K562 (cell line): Measurements from ENCODE around the gene SPAG9. TPM values are rescaled to one million over a fixed set of nuclear protein-coding genes. Genes with fewer than 3 reads are reported as not detected.

Experiments
- ATAC-seq: fragments of 200-7000 bp; cut with Tn5 transposase; 3 replicates; pipeline ENCODE4 v1.9.1; 2020; ENCODE audit warnings: moderate library complexity
- BruUV-seq: library from RNA; stranded (reverse); fragments of 400-500 nt; replicated peaks from 2 replicates; lab custom pipeline; 2021; lab: Mats Ljungman, UMichigan
- CTCF ChIA-PET: fragments of 300-600 bp; formaldehyde crosslinking; extraction: SDS; loops from one replicate; lab custom pipeline; 2021; ENCODE audit warnings: low intra/inter-chr PET ratio; lab: Yijun Ruan, JAX
- POLR2A ChIA-PET: fragments of 300-600, 350-650 bp; sonication (Branson Sonifier 250); formaldehyde crosslinking; extraction: SDS; loops from one replicate; lab custom pipeline; 2021; ENCODE audit warnings: antibody characterized with exemption, inconsistent platforms; lab: Yijun Ruan, JAX
- DNase-seq, 4 experiments: peaks; one replicate each; pipeline versions ENCODE4 v3.0.0 to v3.0.0-alpha.2; 2011 to 2018; ENCODE audit warnings: low spot score in 3 of 4, mixed read lengths in 3 of 4; ENCODE audit errors: extremely low read depth in 1 of 4
- FAIRE-seq: peaks from 2 replicates; lab custom pipeline; 2011; peaks lifted over from hg19 to GRCh38; lab: Jason Lieb, UNC
- H2AFZ ChIP-seq: 2 replicates; pipeline ENCODE4 v1.6.0; 2011; ENCODE audit warnings: low read depth, low read length, control low read depth, inconsistent platforms
- H3K27ac ChIP-seq: fragments of 200-600 bp; 3 replicates; pipeline ENCODE4 v1.8.0; 2011; ENCODE audit warnings: low read depth, mild to moderate bottlenecking, control low read depth, inconsistent platforms, low read length, moderate library complexity, mixed read lengths; ENCODE audit errors: extremely low read depth
- H3K27me3 ChIP-seq, 2 experiments: fragments of 300-600 bp in 1 of 2; 2 replicates in 1 of 2; 3 replicates in 1 of 2; pipeline versions ENCODE4 v1.6.0 to v1.8.0; 2011; ENCODE audit warnings: inconsistent platforms in 2 of 2, low read length in 2 of 2, mild to moderate bottlenecking in 1 of 2, mixed read lengths in 1 of 2, moderate library complexity in 1 of 2; ENCODE audit not compliant: control insufficient read depth in 2 of 2, insufficient read depth in 2 of 2
- H3K36me3 ChIP-seq: fragments of 300-600 bp; 3 replicates; pipeline ENCODE4 v1.8.0; 2011; ENCODE audit warnings: mild to moderate bottlenecking, low read length, inconsistent platforms; ENCODE audit not compliant: control insufficient read depth, insufficient read depth
- H3K4me1 ChIP-seq, 2 experiments: fragments of 200-600 bp in 1 of 2; replicated peaks in 1 of 2; 2 replicates in 1 of 2; 3 replicates in 1 of 2; pipeline versions ENCODE4 v1.5.1 to v1.8.0; 2011; ENCODE audit warnings: inconsistent platforms in 2 of 2, low read length in 2 of 2, mild to moderate bottlenecking in 1 of 2, mixed read lengths in 1 of 2, moderate library complexity in 1 of 2; ENCODE audit not compliant: control insufficient read depth in 2 of 2, insufficient read depth in 2 of 2
- H3K4me2 ChIP-seq: 2 replicates; pipeline ENCODE4 v1.6.1; 2011; ENCODE audit warnings: low read length, control low read depth, inconsistent platforms, mixed read lengths; ENCODE audit not compliant: insufficient read depth
- H3K4me3 ChIP-seq: fragments of 200-600 bp; sonication (generic), shearing (Covaris generic); 2 replicates; pipeline ENCODE4 v1.5.1; 2016; ENCODE audit warnings: control low read depth, inconsistent platforms
- H3K79me2 ChIP-seq: fragments of 200-600 bp; 3 replicates; pipeline ENCODE4 v1.8.0; 2011; ENCODE audit warnings: low read length, inconsistent platforms; ENCODE audit not compliant: control insufficient read depth, insufficient read depth
- H3K9ac ChIP-seq, 2 experiments: 2 replicates each; pipeline versions ENCODE4 v1.6.0 to v1.6.1; 2011; ENCODE audit warnings: low read depth in 2 of 2, low read length in 2 of 2, control low read depth in 1 of 2, inconsistent platforms in 1 of 2, mild to moderate bottlenecking in 1 of 2, mixed read lengths in 1 of 2; ENCODE audit not compliant: insufficient read depth in 1 of 2
- H3K9me1 ChIP-seq: one replicate; pipeline ENCODE4 v1.6.0; 2011; ENCODE audit warnings: inconsistent platforms, mild to moderate bottlenecking, low read length, moderate library complexity; ENCODE audit not compliant: control insufficient read depth, insufficient read depth
- H3K9me3 ChIP-seq: replicated peaks from 2 replicates; pipeline ENCODE4 v1.5.1; 2011; ENCODE audit warnings: low read depth, low read length, inconsistent platforms; ENCODE audit not compliant: control insufficient read depth, insufficient read depth
- H4K20me1 ChIP-seq: replicated peaks from 2 replicates; pipeline ENCODE4 v1.6.1; 2011; ENCODE audit warnings: low read length, inconsistent platforms, mixed read lengths; ENCODE audit not compliant: control insufficient read depth, insufficient read depth
- BCL6 ChIP-seq: fragments of 250-450 bp; sonication (Bioruptor Pico); IDR thresholded peaks from 2 replicates; pipeline ENCODE4 v1.4.0; 2020
- BRD9 ChIP-seq: fragments of 450-650 bp; IDR thresholded peaks from 2 replicates; pipeline ENCODE4 v1.6.1; 2018; ENCODE audit warnings: low read depth; ENCODE audit not compliant: partially characterized antibody
- EP400 ChIP-seq: fragments of 450-650 bp; IDR thresholded peaks from 2 replicates; pipeline ENCODE4 v1.6.1; 2017; ENCODE audit warnings: antibody characterized with exemption, mild to moderate bottlenecking, moderate library complexity
- FOS ChIP-seq: IDR thresholded peaks from 3 replicates; pipeline ENCODE4 v1.6.1; 2011; ENCODE audit not compliant: insufficient read length; ENCODE audit errors: extremely low read depth
- FOXJ3 ChIP-seq: sonication (generic); formaldehyde crosslinking; IDR thresholded peaks from 2 replicates; pipeline ENCODE4 v1.4.0; 2020; ENCODE audit warnings: mild to moderate bottlenecking, missing genetic modification reagents
- HNRNPK ChIP-seq: fragments of 200-400 bp; formaldehyde crosslinking; IDR thresholded peaks from one replicate; pipeline ENCODE4 v1.6.1; 2018; ENCODE audit warnings: mild to moderate bottlenecking, low read depth, low read length; ENCODE audit not compliant: poor library complexity, severe bottlenecking
- KDM4B ChIP-seq, 2 experiments: fragments of 450-650 bp in 1 of 2; sonication (generic) in 1 of 2; IDR thresholded peaks; 2 replicates each; pipeline ENCODE4 v1.6.1; 2016 to 2017; ENCODE audit warnings: borderline replicate concordance in 2 of 2, antibody characterized with exemption in 1 of 2, low read depth in 1 of 2, mild to moderate bottlenecking in 1 of 2
- KLF1 ChIP-seq: fragments of 450-650 bp; IDR thresholded peaks from 2 replicates; pipeline ENCODE4 v1.6.1; 2016; ENCODE audit warnings: missing genetic modification characterization, missing compliant biosample characterization
- MYBL2 ChIP-seq, 2 experiments: fragments of 450-650 bp in 1 of 2; sonication (generic) in 1 of 2; formaldehyde crosslinking in 1 of 2; IDR thresholded peaks; 2 replicates each; pipeline versions ENCODE4 v1.6.1 to v1.8.1; 2017 to 2022; ENCODE audit warnings: borderline replicate concordance in 1 of 2, inconsistent platforms in 1 of 2, low read depth in 1 of 2, mild to moderate bottlenecking in 1 of 2, missing genetic modification reagents in 1 of 2, moderate library complexity in 1 of 2
- NONO ChIP-seq, 2 experiments: fragments of 200-400 bp in 1 of 2; fragments of 450-650 bp in 1 of 2; formaldehyde crosslinking in 1 of 2; IDR thresholded peaks; 2 replicates each; pipeline ENCODE4 v1.6.1; 2017; ENCODE audit warnings: low read depth in 2 of 2, mild to moderate bottlenecking in 2 of 2, moderate library complexity in 2 of 2, low read length in 1 of 2
- TCFL5 ChIP-seq: fragments of 250-450 bp; sonication (Bioruptor Pico); conservative IDR thresholded peaks from 2 replicates; pipeline ENCODE4 v1.6.1; 2021; ENCODE audit warnings: mild to moderate bottlenecking, moderate library complexity, matching md5 sums
- WGBS: fragments of 100-300 bp; shearing (Covaris generic); methylation state at CpG from one replicate; pipeline ENCODE4 v1.1.6; 2016; ENCODE audit warnings: low coverage, mixed read lengths; ENCODE audit not compliant: insufficient coverage; ENCODE audit errors: missing lambda C conversion rate; 5-methylcytosine and 5-hydroxymethylcytosine counted together
- in situ Hi-C: fragments of 300-500 bp; cut with MboI; formaldehyde crosslinking; loops from 4 replicates; pipeline ENCODE4 v1.15.0; 2018; ENCODE audit warnings: inconsistent platforms, mixed read lengths
- intact Hi-C: fragments of 100-400 bp; cut with micrococcal nuclease; formaldehyde crosslinking; loops from 2 replicates; pipeline ENCODE4 v1.14.2; 2022
- polyA plus RNA-seq, 8 experiments: library from polyadenylated mRNA; depleted of rRNA in 4 of 8; stranded (reverse) in 5 of 8; unstranded in 3 of 8; fragments of >200 nt; fragmentation: Nextera tagmentation in 2 of 8; fragmentation: Illumina TruSeq in 1 of 8; extraction: Ambion mirVana in 2 of 8; extraction: Trizol in 1 of 8; gene quantifications; 2 replicates each; pipeline versions ENCODE4 v1.2.1 to v1.2.3, GENCODE V29; 2011 to 2014; ENCODE audit warnings: inconsistent platforms in 1 of 8, missing spikeins in 1 of 8
- total RNA-seq, 7 experiments: library from RNA; depleted of rRNA in 6 of 7; stranded (reverse); fragments of >200 nt in 6 of 7; fragmentation: Illumina TruSeq in 2 of 7; extraction: Trizol in 2 of 7; gene quantifications; 2 replicates each; pipeline versions ENCODE4 v1.2.1 to v1.2.3, GENCODE V29; 2011 to 2021; ENCODE audit warnings: low replicate concordance in 1 of 7
- TF ChIP-seq, protein P1 (sequence below), 2 experiments: fragments of 450-650 bp; conservative IDR thresholded peaks; 2 replicates each; pipeline ENCODE4 v1.6.1; 2017; ENCODE audit warnings: mild to moderate bottlenecking in 2 of 2, moderate library complexity in 2 of 2
- TF ChIP-seq, protein P2 (sequence below): IDR thresholded peaks from 3 replicates; pipeline ENCODE4 v1.6.1; 2011; ENCODE audit warnings: borderline replicate concordance, mild to moderate bottlenecking, moderate library complexity; ENCODE audit not compliant: insufficient read length; ENCODE audit errors: extremely low read depth

The SPAG9 gene
- total and polyA plus RNA-seq, 9 of the 15 experiments (the other 6 are each of a cell fraction or from before 2014, with no cell fraction given) = 12.2 to 99.2 (median 58.2) TPM

DNA sequence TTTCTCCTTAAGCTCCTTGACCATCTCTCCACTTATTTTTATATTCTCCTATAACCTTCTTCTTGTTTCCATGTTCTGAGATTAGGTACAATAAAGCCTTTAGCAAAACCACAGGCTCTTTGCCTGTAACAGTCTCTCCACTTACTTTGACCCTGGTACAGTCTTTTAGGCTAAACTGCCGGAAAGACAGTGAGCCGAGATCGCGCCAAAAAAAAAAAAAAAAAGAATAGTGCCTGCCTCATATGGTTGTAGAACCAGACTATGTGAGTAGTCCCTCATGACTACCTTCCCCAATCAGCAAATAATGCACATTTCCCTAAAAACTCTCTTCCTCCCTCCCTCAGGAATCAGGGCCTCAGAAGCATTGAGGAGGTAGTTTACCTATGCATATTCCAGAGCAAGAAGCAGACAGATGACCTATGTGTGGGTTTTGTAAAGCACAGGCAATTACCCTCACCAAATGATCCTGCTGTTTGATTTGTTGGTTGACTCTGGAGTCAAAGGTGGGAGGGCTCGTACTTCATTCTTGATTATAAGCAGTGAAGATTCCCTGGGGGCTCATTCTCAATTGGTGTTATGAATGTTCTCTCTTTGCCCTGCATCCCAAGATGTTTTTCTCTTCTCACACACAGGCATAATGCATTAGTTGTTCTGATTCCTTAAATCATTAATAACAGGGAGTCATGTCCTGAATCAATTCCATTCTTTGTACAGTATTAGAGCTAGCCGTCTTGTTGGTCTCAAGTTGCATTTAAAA lies 23.8 kb upstream of the SPAG9 start:
- Histone ChIP-seq H3K27ac (no peak overlapping the region), H3K9me1 (no peaks in the 10 kb centered on the region), H3K9me3 (no peaks in the 10 kb centered on the region), H3K4me3 (no peak overlapping the region), H3K36me3 (no peaks in the 10 kb centered on the region), H3K4me1 (peaks cover 0 to 5% of the 10 kb centered on the region in 2 experiments; a peak in 2 of 5 replicates), H2AFZ (peak overlapping the region; percentile 57), H3K27me3 (no peaks in the 10 kb centered on the region), H3K9ac (no peak overlapping the region), H3K4me2 (no peak overlapping the region), H4K20me1 (no peaks in the 10 kb centered on the region), H3K79me2 (no peaks in the 10 kb centered on the region)
- DNase-seq = no peak
- ATAC-seq = no peak
- no TSS peak for BruUV-seq
- CTCF ChIA-PET = no interaction called here
- no peak for FAIRE-seq
- POLR2A ChIA-PET = no interaction called here
- intact Hi-C loops (no loop called here), in situ Hi-C loops (loop anchor here (5.0 kb wide), 1 partner anchor 142 kb away; no protein-coding TSS in a partner anchor)
- WGBS = 62% methylated on average over 4 of the region's 6 CpGs
- TF ChIP-seq HNRNPK = no peak
- no peak for TF ChIP-seq BCL6 (CRISPR knock-in tag)
- TF ChIP-seq KDM4B (IDR thresholded peaks at IDR 0.05; ENCODE audit: borderline replicate concordance in 2 of 2, low read depth in 1 of 2) = no peak
- no peak for TF ChIP-seq BRD9
- no peak for TF ChIP-seq KLF1 (tag)
- no peak for TF ChIP-seq EP400
- no peak for TF ChIP-seq FOS
- no peak for TF ChIP-seq FOXJ3 (CRISPR knock-in tag)
- TF ChIP-seq, protein P1, sequence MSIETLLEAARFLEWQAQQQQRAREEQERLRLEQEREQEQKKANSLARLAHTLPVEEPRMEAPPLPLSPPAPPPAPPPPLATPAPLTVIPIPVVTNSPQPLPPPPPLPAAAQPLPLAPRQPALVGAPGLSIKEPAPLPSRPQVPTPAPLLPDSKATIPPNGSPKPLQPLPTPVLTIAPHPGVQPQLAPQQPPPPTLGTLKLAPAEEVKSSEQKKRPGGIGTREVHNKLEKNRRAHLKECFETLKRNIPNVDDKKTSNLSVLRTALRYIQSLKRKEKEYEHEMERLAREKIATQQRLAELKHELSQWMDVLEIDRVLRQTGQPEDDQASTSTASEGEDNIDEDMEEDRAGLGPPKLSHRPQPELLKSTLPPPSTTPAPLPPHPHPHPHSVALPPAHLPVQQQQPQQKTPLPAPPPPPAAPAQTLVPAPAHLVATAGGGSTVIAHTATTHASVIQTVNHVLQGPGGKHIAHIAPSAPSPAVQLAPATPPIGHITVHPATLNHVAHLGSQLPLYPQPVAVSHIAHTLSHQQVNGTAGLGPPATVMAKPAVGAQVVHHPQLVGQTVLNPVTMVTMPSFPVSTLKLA (conservative IDR thresholded peaks at IDR 0.05) = no peak
- TF ChIP-seq, protein P2, sequence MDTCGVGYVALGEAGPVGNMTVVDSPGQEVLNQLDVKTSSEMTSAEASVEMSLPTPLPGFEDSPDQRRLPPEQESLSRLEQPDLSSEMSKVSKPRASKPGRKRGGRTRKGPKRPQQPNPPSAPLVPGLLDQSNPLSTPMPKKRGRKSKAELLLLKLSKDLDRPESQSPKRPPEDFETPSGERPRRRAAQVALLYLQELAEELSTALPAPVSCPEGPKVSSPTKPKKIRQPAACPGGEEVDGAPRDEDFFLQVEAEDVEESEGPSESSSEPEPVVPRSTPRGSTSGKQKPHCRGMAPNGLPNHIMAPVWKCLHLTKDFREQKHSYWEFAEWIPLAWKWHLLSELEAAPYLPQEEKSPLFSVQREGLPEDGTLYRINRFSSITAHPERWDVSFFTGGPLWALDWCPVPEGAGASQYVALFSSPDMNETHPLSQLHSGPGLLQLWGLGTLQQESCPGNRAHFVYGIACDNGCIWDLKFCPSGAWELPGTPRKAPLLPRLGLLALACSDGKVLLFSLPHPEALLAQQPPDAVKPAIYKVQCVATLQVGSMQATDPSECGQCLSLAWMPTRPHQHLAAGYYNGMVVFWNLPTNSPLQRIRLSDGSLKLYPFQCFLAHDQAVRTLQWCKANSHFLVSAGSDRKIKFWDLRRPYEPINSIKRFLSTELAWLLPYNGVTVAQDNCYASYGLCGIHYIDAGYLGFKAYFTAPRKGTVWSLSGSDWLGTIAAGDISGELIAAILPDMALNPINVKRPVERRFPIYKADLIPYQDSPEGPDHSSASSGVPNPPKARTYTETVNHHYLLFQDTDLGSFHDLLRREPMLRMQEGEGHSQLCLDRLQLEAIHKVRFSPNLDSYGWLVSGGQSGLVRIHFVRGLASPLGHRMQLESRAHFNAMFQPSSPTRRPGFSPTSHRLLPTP = no peak
- TF ChIP-seq NONO (IDR thresholded peaks at IDR 0.05; ENCODE audit: low read depth in 2 of 2, low read length in 1 of 2) = no peak
- no peak for TF ChIP-seq MYBL2 (IDR thresholded peaks at IDR 0.05; ENCODE audit: low read depth)
- no peak for TF ChIP-seq MYBL2 (CRISPR knock-in tag; IDR thresholded peaks at IDR 0.05; ENCODE audit: borderline replicate concordance)
- TF ChIP-seq TCFL5 (CRISPR knock-in tag) = no peak
